PC-9 (cell line): Measurements from ENCODE around the gene PCDHGA2. TPM values are rescaled to one million over a fixed set of nuclear protein-coding genes. Genes with fewer than 3 reads are reported as not detected.
"Not testable (repeated sequence)": the region's sequence is repeated elsewhere in the genome, so short reads cannot be mapped to it uniquely, and the experiment has no call there.

Experiments used
- BruUV-seq: library from RNA; stranded (reverse); fragments of 400-500 nt; replicated peaks from 2 replicates; lab custom pipeline; 2021; lab: Mats Ljungman, UMichigan
- CTCF ChIA-PET: fragments of 300-600 bp; sonication (Branson Sonifier 250); formaldehyde crosslinking; loops from one replicate; lab custom pipeline; 2022; ENCODE audit warnings: antibody characterized with exemption; lab: Charles Lee
- POLR2A ChIA-PET: fragments of 300-600 bp; sonication (Branson Sonifier 250); formaldehyde crosslinking; loops from one replicate; lab custom pipeline; 2022; ENCODE audit warnings: antibody characterized with exemption; ENCODE audit not compliant: unreplicated experiment; lab: Charles Lee
- DNase-seq, 2 experiments: peaks; one replicate each; pipeline versions ENCODE4 v3.0.0 to v3.0.0-alpha.2; 2015 to 2022; ENCODE audit warnings: mixed read lengths in 1 of 2
- H2AFZ ChIP-seq: fragments of 200-600 bp; sonication (generic); 2 replicates; pipeline ENCODE4 v1.8.1; 2017; ENCODE audit warnings: antibody characterized with exemption
- H3F3A ChIP-seq: fragments of 200-600 bp; sonication (generic); 2 replicates; pipeline ENCODE4 v1.8.1; 2017; ENCODE audit warnings: antibody characterized with exemption, mild to moderate bottlenecking, low read depth; ENCODE audit not compliant: insufficient read depth
- H3K27ac ChIP-seq: fragments of 200-600 bp; sonication (generic); 2 replicates; pipeline ENCODE4 v1.6.1; 2016; ENCODE audit warnings: mixed run types
- H3K27me3 ChIP-seq: fragments of 200-600 bp; sonication (generic); 2 replicates; pipeline ENCODE4 v1.6.1; 2016; ENCODE audit warnings: low read depth, mixed run types; ENCODE audit not compliant: insufficient read depth
- H3K36me3 ChIP-seq: fragments of 200-600 bp; sonication (generic); 2 replicates; pipeline ENCODE4 v1.6.1; 2016; ENCODE audit warnings: low read depth, mixed run types
- H3K4me1 ChIP-seq: fragments of 200-600 bp; sonication (generic); replicated peaks from 2 replicates; pipeline ENCODE4 v1.6.1; 2016; ENCODE audit warnings: mixed run types; ENCODE audit not compliant: insufficient read depth
- H3K4me2 ChIP-seq: fragments of 200-600 bp; sonication (generic); 2 replicates; pipeline ENCODE4 v1.6.1; 2017; ENCODE audit warnings: mixed run types
- H3K4me3 ChIP-seq: fragments of 200-600 bp; sonication (generic); 2 replicates; pipeline ENCODE4 v1.6.1; 2016; ENCODE audit warnings: mixed run types
- H3K79me2 ChIP-seq: fragments of 200-600 bp; sonication (generic); 2 replicates; pipeline ENCODE4 v1.6.1; 2017; ENCODE audit warnings: low read depth, mixed run types
- H3K9me2 ChIP-seq: fragments of 200-600 bp; sonication (generic); 2 replicates; pipeline ENCODE4 v1.8.1; 2017; ENCODE audit warnings: mild to moderate bottlenecking; ENCODE audit not compliant: insufficient read depth
- H3K9me3 ChIP-seq: fragments of 200-600 bp; sonication (generic); 2 replicates; pipeline ENCODE4 v1.8.1; 2016; ENCODE audit warnings: low read depth; ENCODE audit not compliant: insufficient read depth
- H4K20me1 ChIP-seq: fragments of 200-600 bp; sonication (generic); 2 replicates; pipeline ENCODE4 v1.8.1; 2017; ENCODE audit not compliant: insufficient read depth
- CTCF ChIP-seq: fragments of 200-600 bp; sonication (generic); conservative IDR thresholded peaks from 2 replicates; pipeline ENCODE4 v1.6.1; 2017; ENCODE audit warnings: mixed run types, antibody characterized with exemption, mild to moderate bottlenecking, moderate library complexity
- EZH2 ChIP-seq: fragments of 200-600 bp; sonication (generic); IDR thresholded peaks from 2 replicates; pipeline ENCODE4 v1.8.0; 2017; ENCODE audit warnings: antibody characterized with exemption, low read depth
- intact Hi-C: fragments of 100-400 bp; cut with micrococcal nuclease; formaldehyde crosslinking; loops from one replicate; pipeline ENCODE4 v1.10.0; 2022; ENCODE audit not compliant: unreplicated experiment
- total RNA-seq: library from RNA; stranded (reverse); gene quantifications from 2 replicates; pipeline ENCODE4 v1.2.3, GENCODE V29; 2021

The PCDHGA2 gene
- total RNA-seq, 1 experiment from 2014 or later, result 0.11 TPM

GRCh38 chr5:141373673-141374317 lies 35.2 kb downstream of the PCDHGA2 start, which contains the start of gene PCDHGA6:
PCDHGA6 (plus strand) TSS chr5:141373891; CDS start chr5:141374084, 193 bp downstream.
- H3F3A ChIP-seq, result no peaks in the 10 kb centered on the region
- no peak for DNase-seq
- no peaks in the 10 kb centered on the region for H3K79me2 ChIP-seq
- H3K36me3 ChIP-seq, result no peaks in the 10 kb centered on the region
- no peak within 1 kb of the TSS for H3K4me3 ChIP-seq
- no peak within 1 kb of the TSS for H3K27ac ChIP-seq
- TF ChIP-seq CTCF (peak; percentile 46; the same call in 1 of the 2 replicates), EZH2 (no peak)
- ChIA-PET POLR2A (no interaction called here), CTCF (interaction anchor here (1.0 kb wide), 1 partner anchor 192 kb away, joined by 3 read pairs; no protein-coding TSS in a partner anchor)
- no peaks in the 10 kb centered on the region for H4K20me1 ChIP-seq
- BruUV-seq, result no TSS peak
- H3K9me2 ChIP-seq, result no peaks in the 10 kb centered on the region
- H3K27me3 ChIP-seq, result peaks cover 28% of the 10 kb centered on the region; the same call in 1 of the 2 replicates
- no peak within 1 kb of the TSS for H3K4me2 ChIP-seq
- no peaks in the 10 kb centered on the region; the same call in 1 of the 2 replicates for H3K9me3 ChIP-seq
- no peak within 1 kb of the TSS for H2AFZ ChIP-seq
- intact Hi-C loops, result no loop called here
- no peaks in the 10 kb centered on the region for H3K4me1 ChIP-seq

- Histone ChIP-seq H4K20me1 (no peaks in the 10 kb centered on the region), H3K4me1 (no peaks in the 10 kb centered on the region), H3K27me3 (peaks cover 24% of the 10 kb centered on the region; the same call in 1 of the 2 replicates), H3K9me3 (no peaks in the 10 kb centered on the region; the same call in 1 of the 2 replicates), H3K4me3 (no peak overlapping the region), H3K9me2 (no peaks in the 10 kb centered on the region), H3K79me2 (no peaks in the 10 kb centered on the region), H2AFZ (no peak overlapping the region), H3K4me2 (no peak overlapping the region), H3K27ac (no peak overlapping the region), H3K36me3 (no peaks in the 10 kb centered on the region), H3F3A (no peaks in the 10 kb centered on the region)
- CTCF ChIA-PET, result no interaction called here
- intact Hi-C loops, result no loop called here
- DNase-seq, result no peak
- no TSS peak for BruUV-seq
- POLR2A ChIA-PET, result no interaction called here
- no peak for TF ChIP-seq CTCF
- no peak for TF ChIP-seq EZH2
Measured at GRCh38 chr5:141374627-141375026, 36.1 kb downstream of the PCDHGA2 start.

DNA sequence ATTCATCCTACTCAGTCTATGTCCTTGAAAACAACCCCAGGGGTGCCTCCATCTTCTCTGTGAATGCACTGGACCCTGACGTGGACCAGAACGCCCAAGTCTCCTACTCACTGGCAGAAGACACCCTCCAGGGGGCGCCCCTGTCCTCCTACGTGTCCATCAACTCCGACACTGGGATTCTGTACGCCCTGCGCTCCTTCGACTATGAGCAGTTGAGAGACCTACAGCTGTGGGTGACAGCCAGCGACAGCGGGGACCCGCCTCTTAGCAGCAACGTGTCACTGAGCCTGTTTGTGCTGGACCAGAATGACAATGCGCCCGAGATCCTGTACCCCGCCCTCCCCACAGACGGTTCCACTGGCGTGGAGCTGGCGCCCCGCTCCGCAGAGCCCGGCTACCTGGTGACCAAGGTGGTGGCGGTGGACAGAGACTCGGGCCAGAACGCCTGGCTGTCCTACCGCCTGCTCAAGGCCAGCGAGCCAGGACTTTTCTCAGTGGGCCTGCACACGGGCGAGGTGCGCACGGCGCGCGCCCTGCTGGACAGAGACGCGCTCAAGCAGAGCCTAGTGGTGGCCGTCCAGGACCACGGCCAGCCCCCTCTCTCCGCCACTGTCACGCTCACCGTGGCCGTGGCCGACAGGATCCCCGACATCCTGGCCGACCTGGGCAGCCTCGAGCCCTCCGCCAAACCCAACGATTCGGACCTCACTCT lies 37.0 kb downstream of the PCDHGA2 start:
- H3K36me3 ChIP-seq, BruUV-seq: not testable (repeated sequence)

More for the DNA sequence above, 37.0 kb downstream of the PCDHGA2 start:
- H3K79me2 ChIP-seq, H4K20me1 ChIP-seq, H3K4me1 ChIP-seq, H3K4me2 ChIP-seq, DNase-seq, H2AFZ ChIP-seq, intact Hi-C loops, CTCF ChIA-PET, H3K27ac ChIP-seq, H3K9me2 ChIP-seq, H3K9me3 ChIP-seq, POLR2A ChIA-PET, H3F3A ChIP-seq, H3K4me3 ChIP-seq: not testable (repeated sequence)
- peaks cover 20% of the 10 kb centered on the region; the same call in 1 of the 2 replicates for H3K27me3 ChIP-seq
